ENCODE results near the gene DYNLL1.
"Not testable (repeated sequence)": the region's sequence is repeated elsewhere in the genome, so short reads cannot be mapped to it uniquely, and the experiment has no call there.

DYNLL1 gene

DNA sequence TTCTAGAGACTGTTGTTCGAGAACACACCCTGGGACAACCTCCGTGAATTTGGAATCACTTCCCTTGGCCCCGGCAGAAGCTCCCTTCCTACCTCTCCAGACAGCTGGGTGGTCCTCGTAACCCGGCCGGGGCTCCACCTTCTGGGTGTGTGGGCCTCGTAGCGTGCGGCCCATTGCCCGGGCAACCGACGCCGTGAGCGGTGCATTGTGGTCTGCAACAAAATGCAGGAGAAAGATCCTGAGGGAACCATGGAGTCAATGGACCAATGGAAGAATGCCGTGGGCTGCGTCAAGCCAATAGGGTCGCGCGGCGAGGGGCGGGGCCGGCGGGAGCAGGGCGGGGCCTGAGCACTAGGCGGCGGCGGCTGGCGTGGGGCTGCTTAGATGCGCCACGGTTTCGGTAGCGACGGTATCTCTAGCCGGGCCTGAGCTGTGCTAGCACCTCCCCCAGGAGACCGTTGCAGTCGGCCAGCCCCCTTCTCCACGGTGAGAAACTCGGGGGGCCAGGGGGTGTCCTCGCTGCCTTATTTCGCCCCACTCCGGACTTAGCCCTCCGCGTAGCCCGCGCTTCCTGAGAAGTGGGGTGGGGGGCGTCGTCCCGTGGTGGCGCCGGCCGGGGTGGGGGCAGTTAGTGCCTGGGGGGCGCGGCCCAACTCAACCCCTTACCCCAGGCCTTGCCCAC lies at the start of gene DYNLL1:
Gene DYNLL1, plus strand, starts transcription at position 383 of the 682 bp plus-strand sequence. CDS start 309 bp downstream, outside the sequence.
- peak; percentile 98 for DNase-seq (ENCODE audit: low read depth)

- not testable (repeated sequence) for DNase-seq (ENCODE audit: low read depth)
These were observed 49.1 kb upstream of the DYNLL1 start for GRCh38 chr12:120446844-120447178.

DNA sequence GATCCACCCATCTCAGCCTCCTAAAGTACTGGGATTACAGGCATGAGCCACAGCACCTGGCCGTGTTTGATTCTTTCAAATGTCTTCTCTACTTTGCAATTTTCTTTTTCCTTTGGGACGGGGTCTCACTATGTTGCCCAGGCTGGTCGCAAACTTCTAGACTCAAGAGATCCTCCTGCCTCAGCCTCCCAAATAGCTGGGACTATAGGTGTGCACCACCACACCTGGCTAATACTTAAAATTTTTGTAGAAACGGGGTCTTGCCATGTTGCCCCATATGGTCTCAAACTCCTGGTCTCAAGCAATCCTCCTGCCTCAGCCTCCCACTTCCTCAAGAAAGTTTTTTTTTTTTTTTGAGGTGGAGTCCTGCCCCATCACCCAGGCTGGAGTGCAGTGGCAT lies 47.9 kb upstream of the DYNLL1 start:
- DNase-seq (ENCODE audit: low read depth): no peak

DNA sequence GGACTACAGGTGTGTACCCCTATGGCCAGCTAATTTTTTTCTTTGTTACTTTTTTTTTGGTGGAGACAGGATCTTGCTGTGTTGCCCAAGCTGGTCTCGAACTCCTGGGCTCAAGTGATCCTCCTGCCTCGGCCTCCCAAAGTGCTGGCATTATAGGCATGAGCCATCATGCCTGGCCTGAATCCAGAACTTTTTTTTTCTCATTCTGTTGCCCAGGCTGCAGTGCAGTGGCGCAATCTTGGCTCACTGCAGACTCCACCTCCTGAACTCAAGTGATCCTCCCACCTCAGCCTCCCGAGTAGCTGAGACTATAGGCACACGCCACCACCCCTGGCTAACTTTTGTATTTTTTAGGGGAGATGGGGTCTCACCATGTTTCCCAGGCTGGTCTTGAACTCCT lies 43.4 kb upstream of the DYNLL1 start:
- not testable (repeated sequence) for DNase-seq (ENCODE audit: low read depth)

DNA sequence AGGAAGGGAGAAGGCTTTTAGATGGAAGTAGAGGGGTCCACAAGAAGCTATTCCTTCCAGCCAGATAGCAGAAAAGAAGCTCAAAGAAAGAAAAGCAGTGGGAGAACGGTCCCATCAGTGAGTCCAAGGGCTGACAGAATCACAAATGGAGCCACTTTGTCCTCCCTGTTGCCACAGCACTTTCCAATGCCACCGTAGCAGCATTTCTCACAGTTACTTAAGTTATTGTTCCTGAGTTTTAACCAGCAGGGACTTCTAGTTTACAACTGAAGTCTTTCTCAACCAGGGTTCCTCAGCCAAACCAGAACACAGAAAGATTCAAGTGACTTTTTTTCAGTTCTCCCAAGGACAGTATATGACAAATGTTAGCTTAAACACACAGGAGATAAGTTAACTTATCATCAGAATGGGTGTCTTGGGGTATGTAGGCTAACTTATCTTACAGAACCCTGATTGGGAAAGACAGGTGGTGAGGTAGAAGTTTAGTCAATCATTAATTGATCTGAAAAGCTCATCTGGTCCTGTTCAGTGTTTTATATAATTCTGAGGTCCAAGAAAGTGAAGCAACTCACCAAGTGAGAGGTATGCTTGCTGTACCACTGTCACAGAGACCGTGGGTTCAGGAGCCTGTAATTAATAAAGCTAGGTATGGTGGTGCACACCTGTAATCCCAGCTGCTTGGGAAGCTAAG lies 42.7 kb upstream of the DYNLL1 start:
- DNase-seq (ENCODE audit: low read depth): no peak

GRCh38 chr12:120453977-120454376 lies 41.9 kb upstream of the DYNLL1 start:
- DNase-seq (ENCODE audit: low read depth): no peak

- DNase-seq (ENCODE audit: low read depth): no peak
These were observed 40.6 kb upstream of the DYNLL1 start for GRCh38 chr12:120455302-120455701.

DNA sequence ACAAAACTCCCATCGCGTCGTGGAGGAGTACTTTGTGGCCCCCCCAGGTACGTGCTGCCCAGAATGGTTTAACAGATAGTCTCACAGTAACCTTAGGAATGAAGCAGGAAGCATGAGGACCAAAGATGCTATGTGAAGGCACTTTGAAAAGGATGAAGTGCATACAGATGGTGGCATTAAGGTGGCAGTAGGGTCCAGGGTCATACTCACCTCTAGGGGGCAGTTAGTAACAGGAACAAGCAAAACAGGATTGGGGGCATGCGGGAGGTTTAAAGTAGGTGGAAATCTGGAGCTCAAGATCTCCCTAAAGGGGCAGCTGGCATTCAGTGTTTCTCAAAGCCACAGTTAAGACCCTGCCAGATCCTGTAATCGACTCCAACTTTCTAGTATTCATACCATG lies 38.8 kb upstream of the DYNLL1 start:
- DNase-seq (ENCODE audit: low read depth): no peak

- DNase-seq (ENCODE audit: low read depth): no peak
These were observed 35.8 kb upstream of the DYNLL1 start for GRCh38 chr12:120460157-120460556.

DNA sequence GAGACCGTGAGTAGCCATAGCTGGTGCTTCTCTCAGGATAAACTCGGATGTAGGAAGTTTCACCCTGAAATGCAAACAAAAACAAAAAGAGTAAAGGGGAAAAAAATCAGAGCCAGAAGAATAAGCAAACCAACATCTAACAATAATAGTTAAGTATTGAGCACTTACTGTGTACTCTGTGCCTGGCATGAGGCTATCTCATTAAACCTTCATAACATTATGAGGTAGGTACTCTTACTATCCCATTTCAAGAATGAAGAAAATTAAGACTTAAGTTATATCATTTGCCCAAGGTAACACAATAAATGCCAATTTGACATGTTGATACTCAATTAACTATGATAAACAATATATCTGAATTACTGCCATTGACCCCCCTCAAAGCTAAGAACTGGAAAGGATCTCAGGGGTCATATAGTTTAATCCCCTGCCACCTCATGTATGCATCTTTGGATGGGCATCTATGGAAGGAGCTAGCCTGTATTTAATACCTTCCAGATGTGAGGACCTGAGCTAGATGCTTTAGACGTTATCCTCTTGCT lies 33.7 kb upstream of the DYNLL1 start:
- no peak for DNase-seq (ENCODE audit: low read depth)

- DNase-seq (ENCODE audit: low read depth): no peak
These were observed 32.2 kb upstream of the DYNLL1 start for GRCh38 chr12:120463712-120464111.

GRCh38 chr12:120465756-120466155 lies 30.2 kb upstream of the DYNLL1 start:
- no peak for DNase-seq (ENCODE audit: low read depth)

GRCh38 chr12:120466560-120467315 lies 29.2 kb upstream of the DYNLL1 start:
- no peak for DNase-seq (ENCODE audit: low read depth)

DNA sequence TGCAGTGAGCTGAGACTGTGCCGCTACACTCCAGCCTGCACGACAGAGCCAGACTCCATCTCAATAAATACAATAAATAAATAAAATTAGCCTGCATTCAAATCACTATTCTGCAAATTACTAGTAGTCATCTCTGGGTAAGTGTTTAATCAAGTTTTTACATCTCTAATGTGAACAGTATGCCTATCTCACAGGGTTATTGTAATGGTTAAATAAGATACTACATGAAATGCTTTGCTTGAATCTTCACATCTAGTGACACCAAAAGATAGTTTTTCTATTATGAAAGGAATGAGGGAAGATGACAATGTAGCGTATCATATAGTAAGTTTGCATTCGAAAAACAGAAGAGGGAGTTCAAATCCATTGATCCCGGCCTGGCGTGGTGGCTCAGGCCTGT lies 28.5 kb upstream of the DYNLL1 start:
- DNase-seq (ENCODE audit: low read depth): no peak

DNA sequence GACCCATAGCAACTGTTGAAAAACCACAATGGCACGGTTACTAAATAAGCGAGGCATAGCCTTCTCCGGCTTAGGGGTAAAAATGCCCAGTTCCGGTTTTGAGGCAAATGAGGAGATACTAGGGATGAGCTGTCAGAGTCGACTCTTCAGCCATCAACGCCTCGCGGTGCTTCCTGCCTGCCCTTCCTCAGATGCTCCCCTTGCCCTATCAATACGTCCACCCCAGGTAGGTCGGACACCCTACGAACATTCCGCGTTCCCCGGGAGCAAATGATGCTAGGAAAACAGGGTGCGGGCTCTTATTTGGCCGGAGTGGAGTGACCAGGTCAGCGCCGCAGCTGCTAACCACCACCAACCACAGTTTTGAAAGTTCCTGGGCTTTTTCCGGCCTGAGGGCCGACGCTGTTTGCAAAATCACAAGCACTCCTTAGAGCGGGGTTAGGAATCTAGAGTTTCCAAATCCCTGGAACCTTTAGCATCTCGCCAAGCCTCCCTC lies 27.5 kb upstream of the DYNLL1 start:
- DNase-seq (ENCODE audit: low read depth): no peak

DNA sequence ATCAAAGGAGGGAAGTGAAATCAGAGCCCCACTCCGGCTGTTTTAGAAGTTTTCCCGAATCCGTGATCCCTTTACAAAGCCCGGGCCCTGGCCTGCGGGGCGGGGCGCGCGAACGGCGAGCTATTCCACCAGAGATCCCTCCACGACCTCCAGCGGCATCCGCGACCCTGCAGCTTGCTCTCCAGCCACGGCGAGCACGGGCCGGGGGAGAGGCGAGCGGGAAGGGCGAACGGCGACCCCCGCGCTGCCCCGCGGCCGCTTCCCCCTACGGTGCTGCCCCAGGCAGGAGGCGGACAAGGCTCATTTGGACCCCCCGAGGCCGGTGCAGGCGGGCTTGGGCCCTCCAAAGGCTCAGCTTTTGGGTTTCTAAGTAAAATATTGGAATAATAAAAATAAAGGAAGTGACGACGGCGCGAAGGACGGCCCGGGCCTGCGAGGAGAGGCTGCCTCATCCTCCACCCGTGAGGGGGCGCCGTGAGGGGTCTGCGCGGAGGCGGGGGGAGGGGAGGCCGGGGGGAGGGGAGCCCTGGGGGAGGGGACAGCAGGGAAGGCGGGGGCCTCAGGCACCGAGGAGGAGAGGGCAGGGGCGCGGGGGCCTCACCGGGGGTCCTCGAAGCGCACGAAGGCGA lies 27.0 kb upstream of the DYNLL1 start:
- peak; percentile 34 for DNase-seq (ENCODE audit: low read depth)

- peak; percentile 96 for DNase-seq (ENCODE audit: low read depth)
These were observed 26.3 kb upstream of the DYNLL1 start, which contains the start of gene SRSF9 for GRCh38 chr12:120469450-120470149. Gene SRSF9, minus strand, starts transcription at chr12:120469748. Its CDS starts 139 bp downstream, at chr12:120469609.

- no peak for DNase-seq (ENCODE audit: low read depth)
These were observed 25.6 kb upstream of the DYNLL1 start for GRCh38 chr12:120470150-120470784.

- no peak for DNase-seq (ENCODE audit: low read depth)
These were observed 23.4 kb upstream of the DYNLL1 start for GRCh38 chr12:120472521-120472920.

DNA sequence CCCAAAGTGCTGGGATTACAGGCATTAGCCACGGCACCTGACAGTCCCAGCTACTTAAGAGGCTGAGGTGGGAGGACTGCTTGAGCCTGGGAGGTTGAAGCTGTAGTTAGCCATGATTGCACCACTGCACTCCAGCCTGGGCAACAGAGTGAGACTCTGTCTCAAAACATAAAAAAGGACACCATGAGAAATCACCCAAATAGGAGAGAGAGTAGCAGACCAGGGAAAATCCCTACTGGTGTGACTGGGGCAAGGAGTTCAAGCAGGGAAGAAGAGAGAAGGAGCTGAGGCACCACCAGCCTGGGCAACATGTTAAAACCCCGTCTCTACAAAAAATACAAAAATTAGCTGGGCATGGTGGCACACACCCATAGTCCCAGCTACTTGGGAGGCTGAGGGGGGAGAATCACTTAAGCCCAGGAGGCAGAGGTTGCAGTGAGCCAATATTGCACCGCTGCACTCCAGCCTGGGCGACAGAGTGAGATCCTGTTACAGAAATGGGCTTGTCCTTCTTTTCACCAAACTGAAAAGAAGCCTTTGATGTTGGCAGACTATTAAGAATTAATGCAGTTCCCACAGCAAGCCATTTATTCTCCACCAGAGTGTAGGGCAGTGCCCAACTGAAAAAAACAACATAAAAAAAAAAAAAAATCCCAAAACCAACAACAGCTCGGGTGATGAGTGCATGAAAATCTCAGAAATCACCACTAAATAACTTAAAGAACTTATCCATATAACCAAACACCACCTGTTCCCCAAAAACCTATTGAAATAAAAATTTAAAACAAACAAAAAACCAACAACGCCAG lies 21.9 kb upstream of the DYNLL1 start:
- DNase-seq (ENCODE audit: low read depth): no peak

All from stimulated activated CD8-positive, alpha-beta memory T cell treated with anti-CD3 and anti-CD28 coated beads, Interleukin-4, amount 100 ng/mL, for 24 hours (primary cell).